Hepatocyte (in vitro differentiated cells): ENCODE results near the gene SLC39A8. TPM values are rescaled to one million over a fixed set of nuclear protein-coding genes. Genes with fewer than 3 reads are reported as not detected.

Experiments used
- DNase-seq: peaks from one replicate; pipeline ENCODE4 v3.0.0-alpha.2; 2016; ENCODE audit warnings: low spot score
- H2AFZ ChIP-seq: fragments of 200-600 bp; sonication (generic); 2 replicates; pipeline ENCODE4 v1.6.0; 2016; ENCODE audit warnings: antibody characterized with exemption, mild to moderate bottlenecking
- H3K27ac ChIP-seq: fragments of 200-600 bp; sonication (generic); 2 replicates; pipeline ENCODE4 v1.5.1; 2016; ENCODE audit warnings: mild to moderate bottlenecking
- H3K27me3 ChIP-seq: fragments of 200-600 bp; sonication (generic); 2 replicates; pipeline ENCODE4 v1.6.1; 2016
- H3K36me3 ChIP-seq: fragments of 200-600 bp; sonication (generic); replicated peaks from 2 replicates; pipeline ENCODE4 v1.5.1; 2016; ENCODE audit warnings: low read depth; ENCODE audit not compliant: insufficient read depth
- H3K4me1 ChIP-seq: fragments of 200-600 bp; sonication (generic); 2 replicates; pipeline ENCODE4 v1.5.1; 2016; ENCODE audit warnings: mild to moderate bottlenecking, moderate library complexity; ENCODE audit not compliant: insufficient read depth
- H3K4me2 ChIP-seq: fragments of 200-600 bp; sonication (generic); 2 replicates; pipeline ENCODE4 v1.6.0; 2016
- H3K4me3 ChIP-seq: fragments of 200-600 bp; sonication (generic); 2 replicates; pipeline ENCODE4 v1.5.1; 2016; ENCODE audit warnings: mild to moderate bottlenecking
- H3K79me2 ChIP-seq: fragments of 200-600 bp; sonication (generic); 2 replicates; pipeline ENCODE4 v1.6.0; 2017; ENCODE audit warnings: mild to moderate bottlenecking
- H3K9me2 ChIP-seq: fragments of 200-600 bp; sonication (generic); replicated peaks from 2 replicates; pipeline ENCODE4 v1.6.0; 2017; ENCODE audit warnings: mild to moderate bottlenecking; ENCODE audit not compliant: insufficient read depth
- H3K9me3 ChIP-seq: fragments of 200-600 bp; sonication (generic); 2 replicates; pipeline ENCODE4 v1.5.1; 2016; ENCODE audit warnings: low read depth, mild to moderate bottlenecking
- H4K20me1 ChIP-seq: fragments of 200-600 bp; sonication (generic); 2 replicates; pipeline ENCODE4 v1.6.0; 2016; ENCODE audit warnings: mild to moderate bottlenecking; ENCODE audit not compliant: insufficient read depth, poor library complexity, severe bottlenecking
- EZH2 ChIP-seq: fragments of 200-600 bp; sonication (generic); IDR thresholded peaks from 2 replicates; pipeline ENCODE4 v1.6.1; 2016; ENCODE audit warnings: antibody characterized with exemption, mild to moderate bottlenecking, borderline replicate concordance
- EZH2phosphoT487 ChIP-seq: fragments of 200-600 bp; sonication (generic); IDR thresholded peaks from one replicate; pipeline ENCODE4 v1.6.1; 2018; ENCODE audit warnings: antibody characterized with exemption, mild to moderate bottlenecking, low read depth, moderate library complexity; ENCODE audit not compliant: unreplicated experiment, severe bottlenecking
- WGBS: methylation state at CpG from one replicate; pipeline ENCODE4 v1.1.6; 2016; ENCODE audit warnings: low lambda C conversion rate; ENCODE audit errors: missing lambda C conversion rate; 5-methylcytosine and 5-hydroxymethylcytosine counted together
- polyA plus RNA-seq: library from polyadenylated mRNA; unstranded; fragments of >200 nt; fragmentation: Nextera tagmentation; extraction: Ambion mirVana; gene quantifications from 2 replicates; pipeline ENCODE4 v1.2.1, GENCODE V29; 2016
- total RNA-seq: library from RNA; depleted of rRNA; stranded (reverse); fragments of >200 nt; gene quantifications from 2 replicates; pipeline ENCODE4 v1.2.3, GENCODE V29; 2014
- TF ChIP-seq, protein P1 (sequence below): fragments of 200-600 bp; sonication (generic); IDR thresholded peaks from 2 replicates; pipeline ENCODE4 v1.5.1; 2016; ENCODE audit warnings: antibody characterized with exemption, mild to moderate bottlenecking; ENCODE audit not compliant: poor library complexity

Gene SLC39A8
- total and polyA plus RNA-seq, 2 experiments from 2014 or later = 15.9 to 22.3 TPM

DNA sequence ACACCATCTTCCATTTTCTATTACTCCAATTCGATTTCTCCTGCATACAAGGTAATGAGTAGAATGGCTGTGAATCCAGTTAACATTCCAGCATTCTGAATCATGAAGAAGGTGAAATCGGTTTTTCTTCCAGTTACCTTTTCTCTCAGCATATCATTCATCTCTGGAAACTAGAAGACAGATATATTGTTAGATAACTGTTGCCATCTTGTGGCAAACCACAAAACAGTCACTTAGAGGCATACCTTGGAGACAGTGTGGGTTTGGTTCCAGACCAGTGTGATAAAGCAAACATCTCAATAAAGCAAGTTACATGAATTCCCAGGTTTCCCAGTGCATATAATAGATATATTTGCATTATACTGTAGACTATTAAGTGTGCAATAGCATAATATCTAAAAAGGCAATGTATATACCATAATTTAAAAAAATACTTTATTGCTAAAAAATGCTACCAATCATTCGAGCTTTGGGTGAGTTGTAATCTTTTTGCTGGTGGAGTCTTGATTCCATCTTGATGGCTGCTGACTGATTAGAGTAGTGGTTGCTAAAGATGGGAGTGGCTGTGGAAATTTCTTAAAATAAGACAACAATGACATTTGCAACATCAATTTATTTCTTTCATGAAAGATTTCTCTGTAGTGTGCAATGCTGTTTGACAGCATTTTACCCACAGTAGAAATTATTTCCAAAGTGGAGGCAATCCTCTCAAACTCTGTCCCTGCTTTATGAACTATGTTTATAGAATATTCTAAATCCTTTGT lies 82.1 kb downstream of the SLC39A8 start:
- WGBS = 43% methylated on average over 3 of the region's 3 CpGs
- H3K4me3 ChIP-seq = no peak overlapping the region
- H3K27ac ChIP-seq = no peak overlapping the region
- H3K4me1 ChIP-seq = peaks cover 10% of the 10 kb centered on the region
- peak; percentile 60 for DNase-seq
- no peaks in the 10 kb centered on the region for H3K9me2 ChIP-seq
- no peak overlapping the region for H2AFZ ChIP-seq
- no peaks in the 10 kb centered on the region for H3K36me3 ChIP-seq
- no peaks in the 10 kb centered on the region for H3K79me2 ChIP-seq
- H3K4me2 ChIP-seq = no peak overlapping the region
- H4K20me1 ChIP-seq = no peaks in the 10 kb centered on the region
- no peaks in the 10 kb centered on the region for H3K27me3 ChIP-seq
- no peaks in the 10 kb centered on the region for H3K9me3 ChIP-seq
- TF ChIP-seq, protein P1, sequence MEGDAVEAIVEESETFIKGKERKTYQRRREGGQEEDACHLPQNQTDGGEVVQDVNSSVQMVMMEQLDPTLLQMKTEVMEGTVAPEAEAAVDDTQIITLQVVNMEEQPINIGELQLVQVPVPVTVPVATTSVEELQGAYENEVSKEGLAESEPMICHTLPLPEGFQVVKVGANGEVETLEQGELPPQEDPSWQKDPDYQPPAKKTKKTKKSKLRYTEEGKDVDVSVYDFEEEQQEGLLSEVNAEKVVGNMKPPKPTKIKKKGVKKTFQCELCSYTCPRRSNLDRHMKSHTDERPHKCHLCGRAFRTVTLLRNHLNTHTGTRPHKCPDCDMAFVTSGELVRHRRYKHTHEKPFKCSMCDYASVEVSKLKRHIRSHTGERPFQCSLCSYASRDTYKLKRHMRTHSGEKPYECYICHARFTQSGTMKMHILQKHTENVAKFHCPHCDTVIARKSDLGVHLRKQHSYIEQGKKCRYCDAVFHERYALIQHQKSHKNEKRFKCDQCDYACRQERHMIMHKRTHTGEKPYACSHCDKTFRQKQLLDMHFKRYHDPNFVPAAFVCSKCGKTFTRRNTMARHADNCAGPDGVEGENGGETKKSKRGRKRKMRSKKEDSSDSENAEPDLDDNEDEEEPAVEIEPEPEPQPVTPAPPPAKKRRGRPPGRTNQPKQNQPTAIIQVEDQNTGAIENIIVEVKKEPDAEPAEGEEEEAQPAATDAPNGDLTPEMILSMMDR = peak; percentile 79
- no peak for TF ChIP-seq EZH2
- no peak for TF ChIP-seq EZH2phosphoT487

DNA sequence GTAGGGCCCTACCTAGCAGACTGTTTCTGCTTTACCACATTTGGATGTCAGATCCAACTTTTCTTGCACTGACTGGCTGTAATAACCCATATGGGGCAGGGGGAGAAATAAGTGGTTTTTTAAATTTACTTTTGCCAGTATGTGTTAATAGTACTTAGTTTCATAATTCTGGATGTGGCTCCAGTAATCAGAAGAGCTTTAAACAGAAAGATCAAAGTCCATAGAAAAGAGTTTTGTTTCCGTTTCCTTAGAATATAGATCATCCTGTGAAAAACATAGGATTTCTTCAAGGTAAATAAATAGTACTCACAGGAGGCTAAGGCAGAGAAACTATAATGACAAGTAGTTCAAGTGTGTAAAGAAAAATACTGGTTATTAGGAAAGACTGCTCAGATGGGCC lies 85.6 kb downstream of the SLC39A8 start:
- Histone ChIP-seq H3K27ac (peak overlapping the region; percentile 1), H2AFZ (no peak overlapping the region), H3K9me2 (no peaks in the 10 kb centered on the region), H3K79me2 (no peaks in the 10 kb centered on the region), H3K27me3 (no peaks in the 10 kb centered on the region), H3K36me3 (no peaks in the 10 kb centered on the region), H3K4me3 (no peak overlapping the region), H3K4me1 (peaks cover 10% of the 10 kb centered on the region), H4K20me1 (no peaks in the 10 kb centered on the region), H3K9me3 (no peaks in the 10 kb centered on the region), H3K4me2 (no peak overlapping the region)
- no peak for DNase-seq
- TF ChIP-seq EZH2phosphoT487 = no peak
- no peak for TF ChIP-seq EZH2
- TF ChIP-seq, protein P1 = no peak
- 55% methylated on average over 1 of the region's 1 CpG for WGBS

DNA sequence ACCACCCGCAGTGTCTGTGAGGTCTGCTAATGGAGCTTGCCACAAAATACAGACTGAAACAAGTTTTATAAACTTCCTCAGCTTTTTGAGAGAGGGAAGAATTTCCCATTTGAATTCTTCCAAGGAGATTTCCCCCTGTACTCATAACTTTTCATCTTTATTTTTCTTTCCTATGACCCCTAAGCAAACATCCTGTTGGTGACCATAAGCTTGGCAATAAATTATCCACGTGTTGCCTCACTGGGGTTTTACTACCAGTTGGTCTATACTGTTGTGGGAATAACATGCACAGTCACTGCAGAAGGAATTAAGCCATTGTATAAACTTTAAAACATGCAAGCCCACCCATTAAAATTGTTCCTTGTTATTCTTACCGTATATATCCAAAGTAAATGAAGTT lies 86.2 kb downstream of the SLC39A8 start:
- H2AFZ ChIP-seq = no peak overlapping the region
- no peaks in the 10 kb centered on the region for H3K79me2 ChIP-seq
- H3K9me2 ChIP-seq = no peaks in the 10 kb centered on the region
- no peak for DNase-seq
- no peak overlapping the region for H3K4me3 ChIP-seq
- no peaks in the 10 kb centered on the region for H4K20me1 ChIP-seq
- no peaks in the 10 kb centered on the region for H3K9me3 ChIP-seq
- TF ChIP-seq EZH2 = no peak
- TF ChIP-seq EZH2phosphoT487 = no peak
- TF ChIP-seq, protein P1 = no peak
- no peaks in the 10 kb centered on the region for H3K27me3 ChIP-seq
- peaks cover 10% of the 10 kb centered on the region for H3K4me1 ChIP-seq
- H3K27ac ChIP-seq = peak overlapping the region; percentile 1
- 50% methylated on average over 3 of the region's 3 CpGs for WGBS
- no peak overlapping the region for H3K4me2 ChIP-seq
- no peaks in the 10 kb centered on the region for H3K36me3 ChIP-seq
